Measurements from ENCODE around the gene KCNJ6. TPM values are rescaled to one million over a fixed set of nuclear protein-coding genes. Genes with fewer than 3 reads are reported as not detected.

Gene KCNJ6
- total RNA-seq, 1 experiment from 2014 or later: not detected

DNA sequence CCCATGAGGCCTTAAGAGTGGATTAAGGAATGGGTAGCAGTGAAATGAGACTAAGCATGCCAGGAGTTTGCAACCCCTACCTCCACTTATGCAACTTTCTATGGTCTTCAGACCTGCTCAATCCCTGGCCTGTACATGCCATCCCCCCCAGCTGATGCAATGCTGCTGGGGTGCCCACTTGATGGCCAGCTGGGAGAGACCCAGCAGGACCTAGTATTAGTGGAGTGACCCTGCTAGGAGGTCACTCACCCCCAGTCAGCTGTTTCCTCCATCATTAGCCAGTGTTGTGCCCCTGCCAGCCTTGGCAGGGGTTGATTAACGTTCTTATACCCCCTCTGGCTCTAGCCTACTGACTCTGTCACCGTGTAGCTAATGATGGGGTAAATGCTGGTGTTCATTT lies 313.1 kb downstream of the KCNJ6 start:
- no peak for DNase-seq (ENCODE audit: low read depth, low spot score)
- CTCF ChIA-PET: no interaction called here
- Histone ChIP-seq H3K4me3 (ENCODE audit: low read depth in 2 of 2, low read length in 2 of 2) (no peak overlapping the region), H3K36me3 (ENCODE audit: control insufficient read depth, insufficient read depth, low read length) (no peaks in the 10 kb centered on the region), H3K9me3 (ENCODE audit: control insufficient read depth, insufficient read depth, low read depth, low read length) (no peaks in the 10 kb centered on the region), H3K27me3 (ENCODE audit: control insufficient read depth, insufficient read depth, low read length) (no peaks in the 10 kb centered on the region), H3K27ac (ENCODE audit: low read length) (no peak overlapping the region), H3K4me1 (ENCODE audit: control insufficient read depth, insufficient read depth, low read length) (no peaks in the 10 kb centered on the region)
- TF ChIP-seq SIN3A (IDR thresholded peaks at IDR 0.05; ENCODE audit: borderline replicate concordance, insufficient read depth, low read depth, low read length) (no peak), TCF7L2 (IDR thresholded peaks at IDR 0.05; ENCODE audit: low read depth, low read length) (no peak), POLR2AphosphoS5 (IDR thresholded peaks at IDR 0.05; ENCODE audit: low read depth, low read length) (no peak)
- TF ChIP-seq, protein P1, sequence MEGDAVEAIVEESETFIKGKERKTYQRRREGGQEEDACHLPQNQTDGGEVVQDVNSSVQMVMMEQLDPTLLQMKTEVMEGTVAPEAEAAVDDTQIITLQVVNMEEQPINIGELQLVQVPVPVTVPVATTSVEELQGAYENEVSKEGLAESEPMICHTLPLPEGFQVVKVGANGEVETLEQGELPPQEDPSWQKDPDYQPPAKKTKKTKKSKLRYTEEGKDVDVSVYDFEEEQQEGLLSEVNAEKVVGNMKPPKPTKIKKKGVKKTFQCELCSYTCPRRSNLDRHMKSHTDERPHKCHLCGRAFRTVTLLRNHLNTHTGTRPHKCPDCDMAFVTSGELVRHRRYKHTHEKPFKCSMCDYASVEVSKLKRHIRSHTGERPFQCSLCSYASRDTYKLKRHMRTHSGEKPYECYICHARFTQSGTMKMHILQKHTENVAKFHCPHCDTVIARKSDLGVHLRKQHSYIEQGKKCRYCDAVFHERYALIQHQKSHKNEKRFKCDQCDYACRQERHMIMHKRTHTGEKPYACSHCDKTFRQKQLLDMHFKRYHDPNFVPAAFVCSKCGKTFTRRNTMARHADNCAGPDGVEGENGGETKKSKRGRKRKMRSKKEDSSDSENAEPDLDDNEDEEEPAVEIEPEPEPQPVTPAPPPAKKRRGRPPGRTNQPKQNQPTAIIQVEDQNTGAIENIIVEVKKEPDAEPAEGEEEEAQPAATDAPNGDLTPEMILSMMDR (IDR thresholded peaks at IDR 0.05): no peak
- TF ChIP-seq, protein P2, sequence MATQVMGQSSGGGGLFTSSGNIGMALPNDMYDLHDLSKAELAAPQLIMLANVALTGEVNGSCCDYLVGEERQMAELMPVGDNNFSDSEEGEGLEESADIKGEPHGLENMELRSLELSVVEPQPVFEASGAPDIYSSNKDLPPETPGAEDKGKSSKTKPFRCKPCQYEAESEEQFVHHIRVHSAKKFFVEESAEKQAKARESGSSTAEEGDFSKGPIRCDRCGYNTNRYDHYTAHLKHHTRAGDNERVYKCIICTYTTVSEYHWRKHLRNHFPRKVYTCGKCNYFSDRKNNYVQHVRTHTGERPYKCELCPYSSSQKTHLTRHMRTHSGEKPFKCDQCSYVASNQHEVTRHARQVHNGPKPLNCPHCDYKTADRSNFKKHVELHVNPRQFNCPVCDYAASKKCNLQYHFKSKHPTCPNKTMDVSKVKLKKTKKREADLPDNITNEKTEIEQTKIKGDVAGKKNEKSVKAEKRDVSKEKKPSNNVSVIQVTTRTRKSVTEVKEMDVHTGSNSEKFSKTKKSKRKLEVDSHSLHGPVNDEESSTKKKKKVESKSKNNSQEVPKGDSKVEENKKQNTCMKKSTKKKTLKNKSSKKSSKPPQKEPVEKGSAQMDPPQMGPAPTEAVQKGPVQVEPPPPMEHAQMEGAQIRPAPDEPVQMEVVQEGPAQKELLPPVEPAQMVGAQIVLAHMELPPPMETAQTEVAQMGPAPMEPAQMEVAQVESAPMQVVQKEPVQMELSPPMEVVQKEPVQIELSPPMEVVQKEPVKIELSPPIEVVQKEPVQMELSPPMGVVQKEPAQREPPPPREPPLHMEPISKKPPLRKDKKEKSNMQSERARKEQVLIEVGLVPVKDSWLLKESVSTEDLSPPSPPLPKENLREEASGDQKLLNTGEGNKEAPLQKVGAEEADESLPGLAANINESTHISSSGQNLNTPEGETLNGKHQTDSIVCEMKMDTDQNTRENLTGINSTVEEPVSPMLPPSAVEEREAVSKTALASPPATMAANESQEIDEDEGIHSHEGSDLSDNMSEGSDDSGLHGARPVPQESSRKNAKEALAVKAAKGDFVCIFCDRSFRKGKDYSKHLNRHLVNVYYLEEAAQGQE (IDR thresholded peaks at IDR 0.05; ENCODE audit: insufficient read depth in 1 of 2, low read depth in 2 of 2, low read length in 1 of 2): no peak
- no peak for ATAC-seq
- no TSS peak for BruUV-seq (replicated peaks)
- POLR2A ChIA-PET: no interaction called here
- in situ Hi-C loops (cut with HindIII; ENCODE audit: low pct_unique_long_range_greater_than_20kb, low sequenced_read_pairs) (no loop called here), intact Hi-C loops (cut with micrococcal nuclease; ENCODE audit: unreplicated experiment) (no loop called here)

DNA sequence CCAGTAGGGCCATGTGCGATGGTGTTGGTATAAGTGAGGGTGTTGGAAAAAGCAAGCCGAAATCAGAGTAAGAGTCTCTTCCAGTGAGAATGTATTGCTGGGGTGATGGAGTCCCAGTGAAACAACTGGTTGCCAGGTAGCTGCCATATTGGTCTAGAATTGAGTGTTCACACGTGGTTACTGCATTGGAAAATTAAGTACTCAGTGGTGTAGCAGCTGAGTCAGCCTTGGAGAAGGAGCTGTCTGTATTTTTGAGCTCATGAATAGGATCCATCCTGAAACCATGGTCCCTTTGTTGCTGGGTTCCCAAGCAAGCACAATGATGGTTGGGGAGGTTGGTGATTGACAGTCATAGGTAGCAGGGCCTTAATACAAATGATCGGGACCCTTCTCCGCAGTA lies 314.3 kb downstream of the KCNJ6 start:
- ATAC-seq: no peak
- in situ Hi-C loops (cut with HindIII; ENCODE audit: low pct_unique_long_range_greater_than_20kb, low sequenced_read_pairs): no loop called here
- ChIA-PET POLR2A (no interaction called here), CTCF (no interaction called here)
- H3K36me3 ChIP-seq (ENCODE audit: control insufficient read depth, insufficient read depth, low read length): no peaks in the 10 kb centered on the region
- no peaks in the 10 kb centered on the region for H3K4me1 ChIP-seq (ENCODE audit: control insufficient read depth, insufficient read depth, low read length)
- BruUV-seq (replicated peaks): no TSS peak
- intact Hi-C loops (cut with micrococcal nuclease; ENCODE audit: unreplicated experiment): no loop called here
- H3K27ac ChIP-seq (ENCODE audit: low read length): no peak overlapping the region
- H3K4me3 ChIP-seq (ENCODE audit: low read depth in 2 of 2, low read length in 2 of 2): no peak overlapping the region
- no peaks in the 10 kb centered on the region for H3K27me3 ChIP-seq (ENCODE audit: control insufficient read depth, insufficient read depth, low read length)
- H3K9me3 ChIP-seq (ENCODE audit: control insufficient read depth, insufficient read depth, low read depth, low read length): no peaks in the 10 kb centered on the region
- no peak for DNase-seq (ENCODE audit: low read depth, low spot score)
- TF ChIP-seq POLR2AphosphoS5 (IDR thresholded peaks at IDR 0.05; ENCODE audit: low read depth, low read length): no peak
- TF ChIP-seq, protein P2 (IDR thresholded peaks at IDR 0.05; ENCODE audit: insufficient read depth in 1 of 2, low read depth in 2 of 2, low read length in 1 of 2): no peak
- no peak for TF ChIP-seq TCF7L2 (IDR thresholded peaks at IDR 0.05; ENCODE audit: low read depth, low read length)
- no peak for TF ChIP-seq SIN3A (IDR thresholded peaks at IDR 0.05; ENCODE audit: borderline replicate concordance, insufficient read depth, low read depth, low read length)
- TF ChIP-seq, protein P1 (IDR thresholded peaks at IDR 0.05): no peak
